ENCODE results near the gene RAD54L.
"Not testable (repeated sequence)": the region's sequence is repeated elsewhere in the genome, so short reads cannot be mapped to it uniquely, and the experiment has no call there.

RAD54L gene

DNA sequence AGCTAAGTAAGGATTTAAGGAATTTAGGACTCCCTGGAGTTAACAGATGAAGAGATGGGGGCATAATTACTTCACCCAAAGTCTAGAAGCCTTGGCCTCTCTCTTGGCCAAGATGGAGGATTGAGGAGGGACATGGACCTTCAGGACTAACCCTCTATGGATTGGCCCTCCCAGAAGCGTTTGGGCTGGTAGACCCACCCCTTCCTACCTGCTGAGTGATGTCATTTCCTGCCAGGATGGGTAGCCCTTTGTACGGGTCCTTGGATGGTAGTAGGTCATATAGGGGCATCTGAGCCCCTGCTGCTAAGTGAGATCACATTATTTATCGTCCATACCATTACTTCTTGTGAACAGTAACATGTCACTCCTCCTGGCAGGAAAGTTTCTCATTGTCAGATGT, 26.8 kb upstream of the RAD54L start:
- Histone ChIP-seq H3K4me2 (ENCODE audit: low read depth, low read length, poor library complexity, severe bottlenecking) (no peak overlapping the region), H3K4me3 (ENCODE audit: insufficient read depth, low read length, poor library complexity, severe bottlenecking) (no peak overlapping the region), H4K20me1 (ENCODE audit: low read depth, low read length) (no peaks in the 10 kb centered on the region), H3K27me3 (ENCODE audit: low read length) (no peaks in the 10 kb centered on the region), H3K9me3 (ENCODE audit: insufficient read depth, low read length) (no peaks in the 10 kb centered on the region), H3K9me2 (replicated peaks; ENCODE audit: insufficient read depth, low read length) (no peaks in the 10 kb centered on the region), H3K36me3 (ENCODE audit: low read length) (no peaks in the 10 kb centered on the region), H3K9ac (ENCODE audit: low read length) (no peak overlapping the region), H3F3A (ENCODE audit: insufficient read depth) (no peaks in the 10 kb centered on the region), H2AFZ (ENCODE audit: low read depth, low read length, severe bottlenecking) (no peak overlapping the region), H3K79me2 (ENCODE audit: insufficient read depth, low read length) (no peaks in the 10 kb centered on the region), H3K27ac (ENCODE audit: low read depth, low read length) (no peak overlapping the region)
- TF ChIP-seq EZH2phosphoT487 (conservative IDR thresholded peaks at IDR 0.05; ENCODE audit: low read length) (no peak), CTCF (IDR thresholded peaks at IDR 0.05; ENCODE audit: insufficient read depth, low read length, poor library complexity, severe bottlenecking) (no peak)

- Histone ChIP-seq H3F3A (ENCODE audit: insufficient read depth) (no peaks in the 10 kb centered on the region), H3K27ac (ENCODE audit: low read depth, low read length) (no peak overlapping the region), H3K9me2 (replicated peaks; ENCODE audit: insufficient read depth, low read length) (no peaks in the 10 kb centered on the region), H3K4me3 (ENCODE audit: insufficient read depth, low read length, poor library complexity, severe bottlenecking) (no peak overlapping the region), H3K27me3 (ENCODE audit: low read length) (no peaks in the 10 kb centered on the region), H3K4me2 (ENCODE audit: low read depth, low read length, poor library complexity, severe bottlenecking) (no peak overlapping the region), H3K9me3 (ENCODE audit: insufficient read depth, low read length) (no peaks in the 10 kb centered on the region), H3K36me3 (ENCODE audit: low read length) (no peaks in the 10 kb centered on the region), H3K9ac (ENCODE audit: low read length) (no peak overlapping the region), H2AFZ (ENCODE audit: low read depth, low read length, severe bottlenecking) (no peak overlapping the region), H4K20me1 (ENCODE audit: low read depth, low read length) (no peaks in the 10 kb centered on the region), H3K79me2 (ENCODE audit: insufficient read depth, low read length) (no peaks in the 10 kb centered on the region)
- TF ChIP-seq EZH2phosphoT487 (conservative IDR thresholded peaks at IDR 0.05; ENCODE audit: low read length) (no peak), CTCF (IDR thresholded peaks at IDR 0.05; ENCODE audit: insufficient read depth, low read length, poor library complexity, severe bottlenecking) (no peak)
These were observed 25.8 kb upstream of the RAD54L start for GRCh38 chr1:46221749-46222148.

DNA sequence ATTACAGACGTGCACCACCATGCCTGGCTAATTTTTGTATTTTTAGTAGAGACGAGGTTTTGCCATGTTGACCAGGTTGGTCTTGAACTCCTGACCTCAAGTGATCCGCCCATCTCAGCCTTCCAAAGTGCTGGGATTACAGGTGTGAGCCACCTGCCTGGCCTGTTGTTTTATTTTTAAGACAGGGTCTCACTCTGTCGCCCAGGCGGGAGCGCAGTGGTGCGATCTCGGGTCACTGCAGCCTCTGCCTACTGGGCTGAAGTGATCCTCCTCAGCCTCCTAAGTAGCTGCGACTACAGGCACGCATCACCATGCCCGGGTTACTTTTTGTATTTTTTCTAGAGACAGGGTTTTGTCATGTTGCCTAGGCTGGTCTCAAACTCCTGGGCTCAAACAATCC, 24.5 kb upstream of the RAD54L start:
- H3K27ac ChIP-seq (ENCODE audit: low read depth, low read length); H3K27me3 ChIP-seq (ENCODE audit: low read length); H2AFZ ChIP-seq (ENCODE audit: low read depth, low read length, severe bottlenecking); H3K4me2 ChIP-seq (ENCODE audit: low read depth, low read length, poor library complexity, severe bottlenecking); H3K4me3 ChIP-seq (ENCODE audit: insufficient read depth, low read length, poor library complexity, severe bottlenecking); H4K20me1 ChIP-seq (ENCODE audit: low read depth, low read length); H3F3A ChIP-seq (ENCODE audit: insufficient read depth); H3K36me3 ChIP-seq (ENCODE audit: low read length); H3K9ac ChIP-seq (ENCODE audit: low read length); H3K79me2 ChIP-seq (ENCODE audit: insufficient read depth, low read length); H3K9me3 ChIP-seq (ENCODE audit: insufficient read depth, low read length); H3K9me2 ChIP-seq (replicated peaks; ENCODE audit: insufficient read depth, low read length): not testable (repeated sequence)

GRCh38 chr1:46223472-46223943, 24.1 kb upstream of the RAD54L start:
- no peak for TF ChIP-seq EZH2phosphoT487 (conservative IDR thresholded peaks at IDR 0.05; ENCODE audit: low read length)
- peak; percentile 99 for TF ChIP-seq CTCF (IDR thresholded peaks at IDR 0.05; ENCODE audit: insufficient read depth, low read length, poor library complexity, severe bottlenecking)
- no peak overlapping the region for H3K9ac ChIP-seq (ENCODE audit: low read length)

More at GRCh38 chr1:46223472-46223943, 24.1 kb upstream of the RAD54L start:
- H3K27me3 ChIP-seq (ENCODE audit: low read length): no peaks in the 10 kb centered on the region
- H3K4me3 ChIP-seq (ENCODE audit: insufficient read depth, low read length, poor library complexity, severe bottlenecking): no peak overlapping the region
- no peaks in the 10 kb centered on the region for H3F3A ChIP-seq (ENCODE audit: insufficient read depth)
- H3K4me2 ChIP-seq (ENCODE audit: low read depth, low read length, poor library complexity, severe bottlenecking): no peak overlapping the region
- no peak overlapping the region for H2AFZ ChIP-seq (ENCODE audit: low read depth, low read length, severe bottlenecking)
- H3K9me3 ChIP-seq (ENCODE audit: insufficient read depth, low read length): no peaks in the 10 kb centered on the region
- no peaks in the 10 kb centered on the region for H3K9me2 ChIP-seq (replicated peaks; ENCODE audit: insufficient read depth, low read length)
- no peaks in the 10 kb centered on the region for H3K79me2 ChIP-seq (ENCODE audit: insufficient read depth, low read length)
- H3K27ac ChIP-seq (ENCODE audit: low read depth, low read length): no peak overlapping the region
- no peaks in the 10 kb centered on the region for H4K20me1 ChIP-seq (ENCODE audit: low read depth, low read length)
- no peaks in the 10 kb centered on the region for H3K36me3 ChIP-seq (ENCODE audit: low read length)
